ENCODE results near the gene PDXDC1. TPM values are rescaled to one million over a fixed set of nuclear protein-coding genes. Genes with fewer than 3 reads are reported as not detected.
"Not testable (repeated sequence)": the region's sequence is repeated elsewhere in the genome, so short reads cannot be mapped to it uniquely, and the experiment has no call there.

Gene PDXDC1
- total and polyA plus RNA-seq, 2 donors, result 46.4 to 65.8 TPM

DNA sequence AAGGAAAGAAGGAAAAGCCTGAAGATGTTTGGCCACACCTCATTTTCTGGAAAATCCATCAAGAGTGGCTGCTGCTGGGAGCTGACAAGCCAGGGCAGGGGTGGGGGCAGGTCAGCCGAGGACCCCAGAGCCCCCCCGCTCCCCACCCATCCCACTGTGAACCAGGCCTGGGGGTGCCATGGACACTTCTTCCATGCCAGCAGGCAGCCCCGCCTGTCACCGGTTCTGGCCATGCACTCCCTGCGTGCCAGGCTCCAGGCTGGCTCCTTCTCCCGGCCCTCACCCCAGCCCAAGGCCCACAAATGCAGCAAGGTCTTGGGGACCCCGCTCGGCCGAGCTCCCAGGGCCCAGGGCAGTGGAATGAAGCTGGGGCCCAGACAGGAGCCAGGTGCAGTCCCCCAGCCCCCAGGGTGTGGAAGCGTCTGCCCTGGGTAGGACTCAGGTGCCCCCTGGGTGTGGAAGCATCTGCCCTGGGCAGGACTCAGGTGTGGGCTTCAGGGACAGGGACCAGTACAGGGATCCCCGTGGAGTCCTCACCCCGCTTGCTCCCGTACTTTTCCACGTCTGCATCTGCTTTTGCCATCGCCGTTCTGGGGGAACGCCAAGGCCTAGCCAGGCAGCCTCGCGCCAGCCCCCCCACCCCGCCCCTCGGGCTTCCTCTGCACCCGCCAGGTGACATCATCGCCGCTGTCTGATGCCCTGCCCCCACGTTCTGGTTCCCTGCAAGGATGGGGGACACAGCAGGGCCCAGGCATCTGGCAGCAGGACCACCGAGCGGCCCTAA lies 167.5 kb downstream of the PDXDC1 start:
- H3K4me3 ChIP-seq (ENCODE audit: low read depth, low read length); H3K27ac ChIP-seq (ENCODE audit: low read depth); H3K36me3 ChIP-seq (ENCODE audit: insufficient read depth); DNase-seq (ENCODE audit: extremely low spot score); H3K4me1 ChIP-seq (ENCODE audit: insufficient read depth): not testable (repeated sequence)
- 63% methylated on average over 18 of the region's 27 CpGs for WGBS

DNA sequence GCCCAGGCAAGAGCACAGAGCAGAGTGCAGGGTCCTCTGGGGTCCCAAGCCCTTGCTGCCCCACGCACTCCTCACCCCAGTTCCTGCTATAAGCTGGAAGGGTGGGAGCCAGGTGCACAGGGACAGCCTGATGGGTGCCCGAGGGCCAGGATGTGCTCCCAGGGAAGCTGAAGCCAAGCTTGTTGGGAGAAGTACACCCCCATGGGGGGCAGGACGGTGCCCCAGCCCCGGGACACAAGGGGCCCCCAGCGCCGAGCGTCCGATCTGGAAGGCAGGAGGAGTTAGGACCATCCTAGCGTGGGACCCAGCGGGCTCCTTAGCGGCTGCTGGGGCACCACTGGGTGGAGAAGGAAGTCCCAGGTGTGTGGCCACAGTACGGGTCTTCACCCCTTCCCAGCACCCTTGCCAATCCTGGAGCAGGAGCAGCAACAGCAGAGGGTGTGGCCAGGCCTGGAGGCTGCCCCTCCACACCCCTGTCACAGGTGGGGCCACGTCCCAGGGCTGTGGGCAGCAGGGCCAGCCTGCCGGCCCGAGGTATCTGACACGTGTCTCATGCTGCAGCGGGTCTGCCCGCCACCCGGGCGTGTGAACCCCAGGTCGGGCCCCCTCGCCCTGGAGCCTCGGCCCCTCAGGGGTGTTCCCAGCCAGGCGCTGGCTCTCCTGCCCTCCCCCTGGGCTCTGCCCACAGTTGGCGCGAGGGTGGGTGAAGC lies 168.2 kb downstream of the PDXDC1 start:
- not testable (repeated sequence) for H3K36me3 ChIP-seq (ENCODE audit: insufficient read depth); H3K4me1 ChIP-seq (ENCODE audit: insufficient read depth); DNase-seq (ENCODE audit: extremely low spot score); H3K4me3 ChIP-seq (ENCODE audit: low read depth, low read length); H3K27ac ChIP-seq (ENCODE audit: low read depth)
- WGBS, result 59% methylated on average over 25 of the region's 26 CpGs

DNA sequence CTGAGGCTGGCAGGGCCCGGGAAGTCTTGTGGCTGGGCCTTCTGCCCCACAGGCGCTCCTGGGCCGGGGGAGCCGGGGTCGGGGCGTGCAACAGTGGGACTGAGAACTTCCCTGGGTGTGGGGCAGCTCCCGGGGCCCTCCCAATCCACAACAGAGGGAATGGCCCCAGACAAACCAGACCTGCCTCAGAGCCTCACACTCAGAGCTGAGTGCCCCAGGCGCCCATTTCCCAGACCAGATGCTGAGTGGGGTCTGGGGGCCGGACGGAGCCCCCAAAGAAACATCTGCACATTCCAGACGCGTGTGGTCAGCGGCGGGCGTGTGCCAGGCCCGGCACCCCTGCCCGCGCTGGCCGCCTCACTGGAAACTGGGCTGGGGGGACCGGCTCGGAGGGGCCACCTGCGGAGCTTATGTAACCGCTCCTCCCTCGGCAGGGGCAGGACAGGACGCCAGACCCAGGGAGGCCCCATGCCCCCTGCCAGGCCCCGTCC lies 168.8 kb downstream of the PDXDC1 start:
- not testable (repeated sequence) for H3K4me1 ChIP-seq (ENCODE audit: insufficient read depth); H3K4me3 ChIP-seq (ENCODE audit: low read depth, low read length); H3K36me3 ChIP-seq (ENCODE audit: insufficient read depth); H3K27ac ChIP-seq (ENCODE audit: low read depth); DNase-seq (ENCODE audit: extremely low spot score)
- 25% methylated on average over 26 of the region's 26 CpGs for WGBS

DNA sequence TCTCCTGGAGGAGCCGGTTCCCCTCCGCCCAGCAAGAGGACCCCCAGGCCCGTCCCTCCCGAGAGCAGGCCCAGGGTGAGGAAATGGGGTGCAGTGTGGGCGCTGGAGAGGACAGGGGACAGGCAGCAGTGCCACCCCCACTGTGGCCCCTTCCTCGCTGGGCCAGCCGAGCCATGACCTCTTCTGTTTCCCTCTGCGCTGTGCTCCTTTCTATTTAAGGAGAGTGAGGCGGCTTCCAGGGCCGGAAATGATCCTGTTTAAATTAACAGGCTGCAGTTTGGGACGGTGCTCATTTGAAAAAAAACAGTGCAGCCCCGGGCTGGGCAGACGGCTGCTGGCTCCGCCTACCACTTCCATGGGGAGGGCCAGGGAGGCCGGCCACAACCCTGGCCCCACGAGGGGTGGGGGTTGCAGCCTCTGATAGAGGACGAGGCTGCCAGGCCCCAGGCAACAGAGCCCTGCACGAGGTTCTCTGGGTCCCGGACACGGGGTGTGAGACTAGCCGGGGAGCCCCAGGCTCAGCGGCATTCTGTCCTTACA lies 169.3 kb downstream of the PDXDC1 start:
- WGBS, result 8% methylated on average over 22 of the region's 22 CpGs
- H3K27ac ChIP-seq (ENCODE audit: low read depth); H3K4me1 ChIP-seq (ENCODE audit: insufficient read depth); H3K36me3 ChIP-seq (ENCODE audit: insufficient read depth); H3K4me3 ChIP-seq (ENCODE audit: low read depth, low read length); DNase-seq (ENCODE audit: extremely low spot score): not testable (repeated sequence)

DNA sequence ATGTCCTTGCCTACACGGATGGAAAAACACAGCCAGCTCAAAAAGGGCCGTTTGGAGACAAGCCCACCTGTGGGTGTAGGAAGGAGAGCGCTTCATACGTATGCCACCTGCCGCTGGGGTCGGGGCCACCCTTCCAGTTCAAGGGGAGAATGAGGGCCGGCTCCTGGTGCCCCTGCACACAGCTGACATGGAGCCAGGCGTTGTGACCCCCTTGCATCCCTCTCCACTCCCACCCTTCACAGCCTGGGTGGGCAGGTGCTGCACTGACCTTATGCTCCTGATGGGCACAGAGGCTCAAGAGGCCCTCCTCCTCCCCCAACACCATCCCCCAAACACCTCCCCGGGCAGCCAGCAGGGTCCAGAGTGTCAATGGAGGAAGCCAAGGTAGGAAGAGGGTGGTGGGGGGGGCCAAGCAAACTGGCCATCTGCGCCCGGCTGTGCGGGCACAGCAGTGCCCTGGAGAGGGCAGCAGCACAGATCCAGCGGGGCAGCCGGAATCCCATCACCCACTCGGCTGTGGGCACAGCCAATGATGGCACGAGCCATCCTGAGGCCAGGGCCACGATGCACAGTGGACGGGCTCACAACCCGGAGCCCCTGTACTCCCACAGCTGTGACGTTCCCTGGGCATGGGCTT lies 170.1 kb downstream of the PDXDC1 start:
- not testable (repeated sequence) for H3K36me3 ChIP-seq (ENCODE audit: insufficient read depth); DNase-seq (ENCODE audit: extremely low spot score); H3K4me3 ChIP-seq (ENCODE audit: low read depth, low read length); H3K4me1 ChIP-seq (ENCODE audit: insufficient read depth); H3K27ac ChIP-seq (ENCODE audit: low read depth)
- WGBS, result 59% methylated on average over 20 of the region's 20 CpGs

DNA sequence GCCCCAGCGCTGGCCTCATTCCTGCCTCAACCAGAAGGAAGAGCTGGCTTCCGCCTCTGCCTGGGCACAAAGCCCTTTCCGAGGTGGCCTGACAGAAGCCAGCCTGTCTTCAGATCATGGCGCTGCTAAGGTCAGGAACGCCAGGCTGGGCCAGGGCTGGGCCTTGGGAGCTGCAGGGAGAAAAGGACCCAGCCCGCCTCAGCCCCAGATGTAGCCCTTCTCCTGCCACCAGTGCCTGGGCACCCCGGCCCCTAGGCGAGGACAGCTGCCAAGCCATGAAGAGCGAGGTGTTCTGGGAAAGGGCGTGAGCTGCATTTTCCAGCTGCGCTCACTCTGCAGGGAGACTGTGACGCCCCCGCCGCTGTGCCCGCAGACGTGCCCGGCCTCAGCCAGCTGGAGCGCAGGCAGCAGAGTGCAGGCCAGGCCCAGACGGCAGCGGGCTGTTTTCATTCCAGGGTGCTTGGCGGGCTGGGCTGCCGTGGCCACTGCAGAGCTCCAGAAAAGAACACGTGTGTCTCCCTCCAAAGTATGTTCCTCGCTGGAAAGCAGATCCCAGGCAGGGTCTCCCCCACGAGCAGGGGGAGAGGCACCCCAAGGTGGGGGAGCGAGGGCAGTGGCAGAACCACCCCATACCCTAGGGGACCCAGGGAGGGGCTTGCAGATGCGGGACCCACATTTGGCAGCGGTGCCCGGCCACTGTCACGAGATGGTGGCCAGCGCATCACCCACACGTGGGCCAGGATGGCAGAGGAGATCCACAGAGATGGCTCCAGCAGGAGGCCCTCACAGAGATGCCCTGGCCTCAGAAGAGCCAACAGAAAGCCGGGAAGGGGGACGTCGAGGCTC lies 170.8 kb downstream of the PDXDC1 start:
- H3K27ac ChIP-seq (ENCODE audit: low read depth); H3K36me3 ChIP-seq (ENCODE audit: insufficient read depth); H3K4me3 ChIP-seq (ENCODE audit: low read depth, low read length); H3K4me1 ChIP-seq (ENCODE audit: insufficient read depth); DNase-seq (ENCODE audit: extremely low spot score): not testable (repeated sequence)
- 54% methylated on average over 35 of the region's 35 CpGs for WGBS

DNA sequence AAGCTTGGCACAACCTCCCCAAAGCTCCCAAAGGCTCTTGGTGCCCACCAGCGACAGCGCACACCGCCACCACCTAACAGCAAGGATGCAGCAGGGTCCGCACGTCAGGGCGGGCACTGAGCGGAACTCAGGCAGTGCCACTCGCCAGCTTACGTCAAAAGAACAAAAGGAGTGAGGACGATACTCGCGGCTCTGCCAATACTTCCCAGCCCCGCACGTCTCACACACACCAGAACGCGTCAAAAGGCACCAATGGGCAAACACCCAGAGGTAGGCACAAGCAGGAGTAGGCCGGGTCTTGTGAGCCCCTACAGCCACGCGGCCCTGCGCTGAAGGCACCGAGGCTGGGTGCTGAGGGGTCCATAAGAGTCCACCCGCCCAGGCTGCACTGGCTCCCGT lies 171.4 kb downstream of the PDXDC1 start:
- not testable (repeated sequence) for H3K4me1 ChIP-seq (ENCODE audit: insufficient read depth); H3K4me3 ChIP-seq (ENCODE audit: low read depth, low read length); DNase-seq (ENCODE audit: extremely low spot score); H3K27ac ChIP-seq (ENCODE audit: low read depth); H3K36me3 ChIP-seq (ENCODE audit: insufficient read depth)
- WGBS, result 90% methylated on average over 23 of the region's 23 CpGs

DNA sequence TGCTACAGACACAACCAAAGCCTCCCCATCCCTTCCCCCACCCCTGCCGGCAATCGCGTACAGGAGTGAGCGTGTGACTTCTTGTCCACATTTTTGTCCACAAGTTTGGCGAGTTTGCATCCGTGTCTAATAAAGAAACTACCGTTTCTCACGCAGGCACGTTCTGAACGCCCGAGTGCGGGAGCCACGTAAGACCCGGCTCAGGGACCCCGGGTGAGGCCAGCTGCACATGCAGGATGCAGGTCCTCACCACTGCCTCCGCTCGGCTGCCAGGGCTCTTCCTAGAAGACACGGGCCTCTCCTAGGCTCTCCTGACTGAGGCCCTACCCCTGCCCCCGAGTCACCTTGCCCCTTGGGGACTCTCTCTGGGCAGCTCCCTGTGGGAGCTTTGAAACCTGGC lies 174.0 kb downstream of the PDXDC1 start:
- not testable (repeated sequence) for H3K36me3 ChIP-seq (ENCODE audit: insufficient read depth); H3K4me1 ChIP-seq (ENCODE audit: insufficient read depth); DNase-seq (ENCODE audit: extremely low spot score); H3K4me3 ChIP-seq (ENCODE audit: low read depth, low read length); H3K27ac ChIP-seq (ENCODE audit: low read depth)
- WGBS, result 84% methylated on average over 19 of the region's 19 CpGs

DNA sequence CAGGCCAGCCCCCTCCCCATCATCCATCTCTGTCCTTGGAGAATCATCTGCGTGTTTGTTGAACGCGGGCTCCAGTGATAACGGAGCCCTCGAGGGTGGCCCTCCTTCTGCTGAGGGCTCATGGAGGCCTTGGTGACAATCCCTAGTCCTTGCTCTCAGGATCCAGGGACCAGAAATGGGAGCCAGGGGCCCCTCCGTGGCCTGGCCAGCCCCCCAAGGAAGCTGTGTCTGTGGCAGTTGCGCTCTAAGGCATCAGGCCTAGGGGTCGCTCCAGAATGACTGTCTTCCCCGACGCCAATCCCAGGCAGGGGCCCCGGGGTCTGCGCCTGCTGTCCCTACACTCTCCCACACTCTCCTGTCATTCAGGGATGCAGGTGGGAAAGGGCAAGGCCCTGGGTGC lies 174.4 kb downstream of the PDXDC1 start:
- 89% methylated on average over 12 of the region's 12 CpGs for WGBS
- not testable (repeated sequence) for DNase-seq (ENCODE audit: extremely low spot score); H3K27ac ChIP-seq (ENCODE audit: low read depth); H3K4me3 ChIP-seq (ENCODE audit: low read depth, low read length); H3K4me1 ChIP-seq (ENCODE audit: insufficient read depth); H3K36me3 ChIP-seq (ENCODE audit: insufficient read depth)

DNA sequence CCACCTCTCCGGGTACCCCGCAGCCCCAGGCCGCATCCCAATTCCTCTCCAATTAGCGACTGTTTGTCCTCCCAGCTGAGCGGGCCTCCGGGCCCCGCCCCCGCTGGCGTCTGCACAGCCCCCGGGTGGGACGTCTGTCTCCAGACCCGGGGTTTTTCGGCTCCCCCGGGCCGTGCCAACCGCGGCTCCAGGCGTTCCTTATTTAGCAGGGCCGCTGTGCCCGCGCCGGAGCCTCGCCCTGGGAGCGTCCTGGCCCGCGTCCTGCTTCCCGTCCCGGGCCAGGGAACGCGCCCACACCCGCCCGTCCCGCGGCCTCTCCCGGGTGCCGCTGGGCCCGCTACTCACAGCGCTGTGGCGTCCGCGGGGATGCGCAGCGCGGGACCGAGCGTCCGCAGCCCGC lies 179.2 kb downstream of the PDXDC1 start:
- H3K36me3 ChIP-seq (ENCODE audit: insufficient read depth); H3K27ac ChIP-seq (ENCODE audit: low read depth); H3K4me1 ChIP-seq (ENCODE audit: insufficient read depth); DNase-seq (ENCODE audit: extremely low spot score): not testable (repeated sequence)
- H3K4me3 ChIP-seq (ENCODE audit: low read depth, low read length), result peak overlapping the region; percentile 39
- under 1% methylated on average over 35 of the region's 48 CpGs for WGBS

DNA sequence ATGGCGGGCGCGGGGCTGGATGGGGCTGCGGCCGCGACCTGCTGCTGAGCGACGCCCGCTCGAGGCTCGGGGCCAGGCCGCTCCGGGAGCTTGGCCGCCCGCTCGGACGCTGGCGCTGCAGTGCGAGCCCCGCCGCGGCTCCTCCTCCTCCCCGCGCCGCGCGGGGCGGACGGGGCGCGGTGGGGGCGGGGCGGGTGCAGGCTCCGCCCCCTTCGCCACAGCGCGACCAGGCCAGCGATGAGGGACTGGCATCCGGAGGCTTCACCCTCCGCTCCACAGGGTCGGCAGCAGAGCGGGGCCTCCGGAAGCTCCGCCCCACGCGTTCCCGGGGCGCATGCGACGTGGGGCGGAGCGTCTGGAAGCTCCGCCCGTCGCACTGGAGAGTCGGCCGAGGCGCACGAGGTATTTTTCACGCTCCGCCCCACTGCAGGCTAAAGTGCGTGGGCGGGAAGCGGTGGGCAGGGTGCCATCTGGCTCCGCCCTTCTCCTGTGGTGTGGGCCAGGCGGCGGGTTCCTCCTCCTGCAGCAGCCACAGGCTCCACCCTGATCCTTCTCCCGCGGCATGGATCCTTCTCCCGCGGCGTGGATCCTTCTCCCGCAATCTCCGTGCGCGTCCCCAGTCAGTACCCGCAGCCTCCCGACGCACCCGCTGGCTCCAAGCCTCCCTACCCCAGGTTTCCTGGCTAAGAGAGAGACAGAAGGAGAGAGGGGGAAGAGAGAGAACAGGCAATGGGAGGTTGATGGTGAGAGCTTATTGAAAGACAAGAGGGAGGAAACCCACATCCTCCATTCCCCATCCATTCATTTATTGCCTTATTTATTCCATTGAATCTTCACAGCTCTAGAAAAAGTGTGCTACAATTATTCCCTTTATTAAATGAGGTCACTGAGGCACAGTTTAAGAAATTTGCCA lies 180.1 kb downstream of the PDXDC1 start:
- Histone ChIP-seq H3K4me3 (ENCODE audit: low read depth, low read length) (peak overlapping the region; percentile 39), H3K27ac (ENCODE audit: low read depth) (peak overlapping the region; percentile 38)
- peak; percentile 74 for DNase-seq (ENCODE audit: extremely low spot score)
- H3K4me1 ChIP-seq (ENCODE audit: insufficient read depth); H3K36me3 ChIP-seq (ENCODE audit: insufficient read depth): not testable (repeated sequence)
- WGBS, result under 1% methylated on average over 76 of the region's 80 CpGs

DNA sequence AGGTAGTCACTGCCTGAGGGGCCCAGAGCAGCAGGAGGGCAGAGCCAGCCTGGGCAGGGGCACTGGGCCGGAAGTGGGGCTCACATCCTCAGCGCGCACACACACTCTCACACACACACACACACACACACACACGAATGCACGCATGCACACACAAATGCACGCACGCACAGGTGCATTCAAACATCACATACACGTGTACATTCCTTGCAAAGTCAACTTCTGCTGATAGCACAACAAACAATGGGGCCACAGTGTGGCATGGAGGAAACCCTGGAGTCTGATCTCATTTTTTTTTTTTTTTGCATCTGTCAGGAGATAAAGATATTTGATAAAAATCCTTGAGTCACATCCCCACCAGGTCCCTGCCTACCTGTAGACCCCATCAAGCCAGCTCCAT lies 182.8 kb downstream of the PDXDC1 start:
- not testable (repeated sequence) for H3K36me3 ChIP-seq (ENCODE audit: insufficient read depth); DNase-seq (ENCODE audit: extremely low spot score); H3K4me1 ChIP-seq (ENCODE audit: insufficient read depth); H3K27ac ChIP-seq (ENCODE audit: low read depth); H3K4me3 ChIP-seq (ENCODE audit: low read depth, low read length)
- 89% methylated on average over 8 of the region's 8 CpGs for WGBS
